Adipose tissue (tissue), 3 donors: ENCODE data around the gene NOC2L. TPM values are rescaled to one million over a fixed set of nuclear protein-coding genes. Genes with fewer than 3 reads are reported as not detected.
"Not testable (repeated sequence)": the region's sequence is repeated elsewhere in the genome, so short reads cannot be mapped to it uniquely, and the experiment has no call there.

Source experiments
- H3K27ac ChIP-seq: one replicate; pipeline ENCODE4 v1.5.1; 2013; ENCODE audit warnings: low read depth, low read length
- WGBS, 3 donors: extraction: QIAGEN DNeasy Blood & Tissue Kit; methylation state at CpG; one replicate each; pipeline ENCODE4 v1.1.7; 2013; 5-methylcytosine and 5-hydroxymethylcytosine counted together
- polyA plus RNA-seq, 3 donors: library from polyadenylated mRNA; stranded (reverse); fragments of 200-250 nt; gene quantifications; one replicate each; pipeline ENCODE4 v1.2.3, GENCODE V29; 2013
- donor health status: healthy with polysubstance abuse.
- donor health status: Bipolar disorder and iron deficiency.
- donor health status: healthy.

The NOC2L gene
- polyA plus RNA-seq, 3 donors = 39.8 to 50.2 (median 44.3) TPM

- H3K27ac ChIP-seq = no peak overlapping the region
- 76 to 89% (median 88%) methylated on average over 17 to 21 of the region's 21 CpGs for WGBS, 3 donors
These were observed 55.3 kb downstream of the NOC2L start for GRCh38 chr1:903721-904271.

GRCh38 chr1:903305-903704 lies 55.8 kb downstream of the NOC2L start:
- no peak overlapping the region for H3K27ac ChIP-seq
- 89 to 95% (median 94%) methylated on average over 10 of the region's 10 CpGs for WGBS, 3 donors

GRCh38 chr1:902802-903201 lies 56.3 kb downstream of the NOC2L start:
- no peak overlapping the region for H3K27ac ChIP-seq
- WGBS, 3 donors = 93 to 95% (median 93%) methylated on average over 21 of the region's 21 CpGs

- no peak overlapping the region for H3K27ac ChIP-seq
- WGBS, 3 donors = 72 to 81% (median 81%) methylated on average over 18 of the region's 18 CpGs
These were observed 57.8 kb downstream of the NOC2L start for GRCh38 chr1:901108-901859.

GRCh38 chr1:899636-900317 lies 59.3 kb downstream of the NOC2L start:
- no peak overlapping the region for H3K27ac ChIP-seq
- WGBS, 3 donors = 78 to 83% (median 81%) methylated on average over 8 of the region's 8 CpGs

- not testable (repeated sequence) for H3K27ac ChIP-seq
- WGBS, 3 donors = 59 to 69% (median 63%) methylated on average over 17 of the region's 17 CpGs
These were observed 61.1 kb downstream of the NOC2L start for GRCh38 chr1:897951-898350.

- H3K27ac ChIP-seq = no peak overlapping the region
- WGBS, 3 donors = 31 to 65% (median 42%) methylated on average over 8 of the region's 8 CpGs
These were observed 61.8 kb downstream of the NOC2L start for GRCh38 chr1:897226-897625.

Other genes starting within 250 kb of the NOC2L start
- gene SAMD11, start 35.3 kb downstream of the NOC2L start, polyA plus RNA-seq = 1 to 10 TPM in 2 of 3 donors, under 1 TPM in 1; 1.00 to 7.9 (median 1.2) TPM
- gene KLHL17, start 1.3 kb upstream of the NOC2L start, polyA plus RNA-seq = 10 to 100 TPM in 1 of 3 donors, 1 to 10 TPM in 2; 5.9 to 10.6 (median 6.3) TPM
- 1 to 10 TPM in 1 of 3 donors, under 1 TPM in 2; 0.22 to 1.1 (median 0.38) TPM for gene PLEKHN1, start 7.2 kb upstream of the NOC2L start, polyA plus RNA-seq
- 1 to 10 TPM in 1 of 3 donors, under 1 TPM in 2; 0.06 to 2.0 (median 0.16) TPM for gene PERM1, start 22.8 kb upstream of the NOC2L start, polyA plus RNA-seq
- gene HES4, start 40.8 kb upstream of the NOC2L start, polyA plus RNA-seq = 10 to 100 TPM; 11.3 to 22.9 (median 14.2) TPM
- gene ISG15, start 54.2 kb upstream of the NOC2L start, polyA plus RNA-seq = 10 to 100 TPM; 43.7 to 83.5 (median 44.3) TPM
- 10 to 100 TPM; 12.5 to 34.2 (median 21.5) TPM for gene AGRN, start 60.9 kb upstream of the NOC2L start, polyA plus RNA-seq
- under 1 TPM in 2 of 3 donors, not detected in 1; 0.05 to 0.30 TPM for gene RNF223, start 115.0 kb upstream of the NOC2L start, polyA plus RNA-seq
- 10 to 100 TPM in 1 of 3 donors, 1 to 10 TPM in 2; 5.2 to 11.5 (median 9.3) TPM for gene C1orf159, start 156.8 kb upstream of the NOC2L start, polyA plus RNA-seq
- under 1 TPM; 0.13 to 0.98 (median 0.45) TPM for gene TTLL10, start 214.6 kb upstream of the NOC2L start, polyA plus RNA-seq
- gene TNFRSF18, start 247.3 kb upstream of the NOC2L start, polyA plus RNA-seq = 1 to 10 TPM in 1 of 3 donors, under 1 TPM in 1, not detected in 1; 0.45 to 1.4 TPM